ENCODE measurements around the gene ZSCAN9.

ZSCAN9 gene

GRCh38 chr6:28215425-28215824 is 9.7 kb upstream of the ZSCAN9 start:
- no peak for TF ChIP-seq EZH2phosphoT487 (conservative IDR thresholded peaks at IDR 0.05; ENCODE audit: low read length)
- no peak for TF ChIP-seq CTCF (IDR thresholded peaks at IDR 0.05; ENCODE audit: insufficient read depth, low read length, poor library complexity, severe bottlenecking)
- no peak overlapping the region for H3K4me3 ChIP-seq (ENCODE audit: insufficient read depth, low read length, poor library complexity, severe bottlenecking)
- H3K36me3 ChIP-seq (ENCODE audit: low read length), result no peaks in the 10 kb centered on the region
- no peak overlapping the region for H3K9ac ChIP-seq (ENCODE audit: low read length)
- no peak overlapping the region for H3K27ac ChIP-seq (ENCODE audit: low read depth, low read length)
- H3K9me2 ChIP-seq (replicated peaks; ENCODE audit: insufficient read depth, low read length), result no peaks in the 10 kb centered on the region
- H3K79me2 ChIP-seq (ENCODE audit: insufficient read depth, low read length), result no peaks in the 10 kb centered on the region
- H2AFZ ChIP-seq (ENCODE audit: low read depth, low read length, severe bottlenecking), result no peak overlapping the region
- no peaks in the 10 kb centered on the region for H3K9me3 ChIP-seq (ENCODE audit: insufficient read depth, low read length)
- H3K27me3 ChIP-seq (ENCODE audit: low read length), result peaks cover 4% of the 10 kb centered on the region; the same call in 1 of the 2 replicates
- no peak overlapping the region for H3K4me2 ChIP-seq (ENCODE audit: low read depth, low read length, poor library complexity, severe bottlenecking)
- no peaks in the 10 kb centered on the region for H4K20me1 ChIP-seq (ENCODE audit: low read depth, low read length)
- H3F3A ChIP-seq (ENCODE audit: insufficient read depth), result no peaks in the 10 kb centered on the region

DNA sequence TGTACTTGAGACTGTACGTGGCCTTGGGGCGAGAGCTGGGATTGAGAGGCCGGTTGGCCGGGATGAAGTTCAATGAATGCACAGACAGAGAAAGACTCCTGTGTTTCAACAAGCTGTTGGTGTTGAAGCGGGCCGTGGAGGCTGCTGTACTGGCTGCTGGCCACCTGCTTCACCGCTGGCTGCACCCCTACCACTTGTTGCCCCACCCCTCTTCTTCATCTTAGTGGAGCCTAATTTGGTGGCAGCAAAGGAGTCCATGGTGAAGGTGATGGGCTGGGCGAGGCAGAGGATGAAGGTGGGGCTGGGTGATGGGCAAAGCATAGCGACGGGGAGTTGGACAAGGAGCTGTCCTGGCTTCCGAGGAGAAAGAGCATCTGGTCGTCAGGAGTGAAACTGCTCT is 7.2 kb upstream of the ZSCAN9 start:
- Histone ChIP-seq H2AFZ (ENCODE audit: low read depth, low read length, severe bottlenecking) (no peak overlapping the region), H3K9ac (ENCODE audit: low read length) (no peak overlapping the region)

DNA sequence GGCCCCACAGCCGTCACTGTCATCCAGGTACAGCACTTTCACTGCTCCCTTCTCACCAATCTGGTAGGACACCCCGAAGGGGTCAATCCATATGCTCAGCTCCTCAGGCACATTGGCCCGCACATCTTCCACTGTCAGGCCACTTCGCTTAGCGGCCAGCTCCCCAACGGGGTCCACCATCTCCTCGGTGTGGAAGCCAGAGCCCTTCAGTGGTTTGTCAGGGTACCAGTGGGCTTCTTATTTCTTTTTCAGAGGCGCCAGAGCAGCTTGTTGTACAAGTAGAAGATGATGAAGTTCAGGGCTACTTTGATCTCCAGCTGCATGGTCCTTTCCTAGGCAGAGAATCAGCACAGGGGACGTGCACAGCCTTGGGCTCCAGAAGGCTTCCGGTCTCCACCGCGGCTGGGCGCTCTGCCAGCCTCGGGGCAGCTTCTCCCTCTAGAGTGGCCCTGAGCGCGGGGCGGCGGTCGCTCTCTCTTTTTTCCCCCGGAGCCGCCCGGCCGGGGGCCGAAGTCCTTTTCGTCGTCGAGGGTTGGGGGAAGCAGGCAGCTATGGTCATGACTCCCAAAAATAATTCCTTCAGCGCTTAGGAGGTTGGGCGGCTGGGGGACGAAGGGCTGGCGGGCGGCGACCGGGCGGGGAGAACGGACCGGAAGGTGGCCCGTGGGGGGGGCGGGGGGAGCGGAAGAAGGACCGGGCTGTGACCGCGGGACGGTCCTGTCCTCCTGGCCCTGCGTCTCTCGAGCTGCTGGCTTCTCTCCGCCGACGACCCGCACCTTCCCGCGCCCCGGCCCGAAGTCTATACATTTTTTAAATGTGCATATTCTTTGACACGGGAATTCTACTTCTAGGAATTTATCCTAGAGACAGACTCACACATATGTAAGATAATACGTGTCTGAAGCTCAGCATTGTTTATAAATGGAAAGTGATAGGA is 6.5 kb upstream of the ZSCAN9 start:
- Histone ChIP-seq H3K9ac (ENCODE audit: low read length) (peak overlapping the region; percentile 40), H3K27ac (ENCODE audit: low read depth, low read length) (no peak overlapping the region), H3F3A (ENCODE audit: insufficient read depth) (0 out of 2 replicates have a peak, but pooled peaks cover 4% of the 10 kb centered on the region), H3K9me3 (ENCODE audit: insufficient read depth, low read length) (no peaks in the 10 kb centered on the region), H4K20me1 (ENCODE audit: low read depth, low read length) (no peaks in the 10 kb centered on the region), H3K9me2 (replicated peaks; ENCODE audit: insufficient read depth, low read length) (no peaks in the 10 kb centered on the region), H3K4me3 (ENCODE audit: insufficient read depth, low read length, poor library complexity, severe bottlenecking) (peak overlapping the region; percentile 45), H3K36me3 (ENCODE audit: low read length) (no peaks in the 10 kb centered on the region), H2AFZ (ENCODE audit: low read depth, low read length, severe bottlenecking) (peak overlapping the region; percentile 75), H3K27me3 (ENCODE audit: low read length) (no peaks in the 10 kb centered on the region), H3K4me2 (ENCODE audit: low read depth, low read length, poor library complexity, severe bottlenecking) (peak overlapping the region; percentile 57), H3K79me2 (ENCODE audit: insufficient read depth, low read length) (no peaks in the 10 kb centered on the region)
- no peak for TF ChIP-seq CTCF (IDR thresholded peaks at IDR 0.05; ENCODE audit: insufficient read depth, low read length, poor library complexity, severe bottlenecking)

More for the DNA sequence above, 7.2 kb upstream of the ZSCAN9 start:
- no peaks in the 10 kb centered on the region for H3K36me3 ChIP-seq (ENCODE audit: low read length)
- H3K9me2 ChIP-seq (replicated peaks; ENCODE audit: insufficient read depth, low read length), result no peaks in the 10 kb centered on the region
- H3K27me3 ChIP-seq (ENCODE audit: low read length), result no peaks in the 10 kb centered on the region
- H3K4me3 ChIP-seq (ENCODE audit: insufficient read depth, low read length, poor library complexity, severe bottlenecking), result no peak overlapping the region
- no peaks in the 10 kb centered on the region for H3K9me3 ChIP-seq (ENCODE audit: insufficient read depth, low read length)
- TF ChIP-seq EZH2phosphoT487 (conservative IDR thresholded peaks at IDR 0.05; ENCODE audit: low read length), result no peak
- TF ChIP-seq CTCF (IDR thresholded peaks at IDR 0.05; ENCODE audit: insufficient read depth, low read length, poor library complexity, severe bottlenecking), result no peak
- peak overlapping the region; percentile 57 for H3K4me2 ChIP-seq (ENCODE audit: low read depth, low read length, poor library complexity, severe bottlenecking)
- no peak overlapping the region for H3K27ac ChIP-seq (ENCODE audit: low read depth, low read length)
- H4K20me1 ChIP-seq (ENCODE audit: low read depth, low read length), result no peaks in the 10 kb centered on the region
- no peaks in the 10 kb centered on the region for H3K79me2 ChIP-seq (ENCODE audit: insufficient read depth, low read length)
- 0 out of 2 replicates have a peak, but pooled peaks cover 4% of the 10 kb centered on the region for H3F3A ChIP-seq (ENCODE audit: insufficient read depth)
